ENCODE results near the gene DNM3. TPM values are rescaled to one million over a fixed set of nuclear protein-coding genes. Genes with fewer than 3 reads are reported as not detected.

The DNM3 gene
- total and polyA plus RNA-seq, 4 donors: 2.1 to 16.3 (median 5.6) TPM

DNA sequence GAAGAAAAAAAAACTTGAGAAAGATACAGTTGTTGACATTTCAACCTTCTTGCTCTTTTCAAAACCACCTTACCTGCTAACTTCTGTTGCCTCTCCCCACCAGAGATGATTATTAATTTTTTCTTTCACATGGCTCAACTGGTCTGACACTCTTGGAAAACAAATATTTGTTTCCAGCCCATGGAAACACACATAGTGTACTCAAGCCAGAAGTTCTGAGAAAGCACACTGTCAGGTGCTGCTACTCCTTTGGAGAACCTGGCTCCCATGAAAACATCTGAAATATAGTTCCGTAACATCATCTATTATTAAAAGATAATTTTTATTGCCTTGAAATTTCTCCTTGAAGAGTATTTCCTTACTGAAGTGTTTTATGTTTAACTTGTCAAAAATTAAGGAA is 434.2 kb downstream of the DNM3 start:
- TF ChIP-seq, protein P1, sequence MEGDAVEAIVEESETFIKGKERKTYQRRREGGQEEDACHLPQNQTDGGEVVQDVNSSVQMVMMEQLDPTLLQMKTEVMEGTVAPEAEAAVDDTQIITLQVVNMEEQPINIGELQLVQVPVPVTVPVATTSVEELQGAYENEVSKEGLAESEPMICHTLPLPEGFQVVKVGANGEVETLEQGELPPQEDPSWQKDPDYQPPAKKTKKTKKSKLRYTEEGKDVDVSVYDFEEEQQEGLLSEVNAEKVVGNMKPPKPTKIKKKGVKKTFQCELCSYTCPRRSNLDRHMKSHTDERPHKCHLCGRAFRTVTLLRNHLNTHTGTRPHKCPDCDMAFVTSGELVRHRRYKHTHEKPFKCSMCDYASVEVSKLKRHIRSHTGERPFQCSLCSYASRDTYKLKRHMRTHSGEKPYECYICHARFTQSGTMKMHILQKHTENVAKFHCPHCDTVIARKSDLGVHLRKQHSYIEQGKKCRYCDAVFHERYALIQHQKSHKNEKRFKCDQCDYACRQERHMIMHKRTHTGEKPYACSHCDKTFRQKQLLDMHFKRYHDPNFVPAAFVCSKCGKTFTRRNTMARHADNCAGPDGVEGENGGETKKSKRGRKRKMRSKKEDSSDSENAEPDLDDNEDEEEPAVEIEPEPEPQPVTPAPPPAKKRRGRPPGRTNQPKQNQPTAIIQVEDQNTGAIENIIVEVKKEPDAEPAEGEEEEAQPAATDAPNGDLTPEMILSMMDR (IDR thresholded peaks at IDR 0.05; ENCODE audit: control extremely low read depth, extremely low read depth): no peak
- ATAC-seq (ENCODE audit: insufficient read depth, low FRiP score): no peak
- 80 to 90% methylated on average over 1 of the region's 1 CpG for WGBS, 2 donors

DNA sequence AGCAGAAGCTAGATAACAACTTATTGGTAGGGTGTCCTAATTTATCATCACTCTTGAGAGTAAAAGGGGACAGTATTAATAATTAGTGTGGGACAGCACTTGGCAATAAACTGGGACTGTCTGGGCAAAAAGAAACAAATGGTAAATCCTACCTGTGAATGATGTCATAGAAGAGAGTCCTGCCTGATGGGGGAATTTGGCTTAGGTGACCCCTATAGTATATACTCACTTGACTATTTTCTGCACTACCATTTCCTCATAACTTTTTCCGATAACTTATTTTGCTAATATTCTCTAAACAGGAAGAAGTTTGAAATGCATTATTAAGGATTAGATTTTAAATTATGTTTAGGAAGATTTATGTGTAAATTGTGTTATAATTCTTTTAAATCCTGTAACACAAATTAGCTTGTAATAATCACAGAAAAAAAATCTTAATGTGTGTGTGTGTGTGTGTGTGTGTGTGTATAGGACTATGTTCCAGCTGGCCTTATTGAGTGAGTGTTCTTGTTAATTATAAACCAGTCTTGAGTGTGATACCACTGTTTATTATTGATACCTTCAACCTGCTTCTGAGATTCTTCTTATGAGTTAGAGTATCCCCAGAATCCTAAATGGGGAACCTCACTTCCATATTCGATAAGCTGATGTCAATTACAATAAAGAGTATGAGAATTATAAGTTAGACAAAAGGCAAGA is 435.0 kb downstream of the DNM3 start:
- peaks cover 0 to 9% (median 6%) of the 10 kb centered on the region in 5 donors for H3K4me1 ChIP-seq (ENCODE audit: control insufficient read depth in 5 of 5, insufficient read depth in 5 of 5, low read length in 5 of 5)
- H3K27me3 ChIP-seq (ENCODE audit: control insufficient read depth in 3 of 3, insufficient read depth in 3 of 3, low read length in 2 of 3): no peaks in the 10 kb centered on the region
- TF ChIP-seq, protein P1 (IDR thresholded peaks at IDR 0.05; ENCODE audit: control extremely low read depth, extremely low read depth): no peak
- no peaks in the 10 kb centered on the region for H3K9me3 ChIP-seq (ENCODE audit: control insufficient read depth in 4 of 4, insufficient read depth in 3 of 4, low read length in 3 of 4)
- H3K4me3 ChIP-seq: no peak overlapping the region
- WGBS, 2 donors: 42 to 46% methylated on average over 2 of the region's 2 CpGs
- no peak for DNase-seq
- ATAC-seq (ENCODE audit: insufficient read depth, low FRiP score): no peak
- H3K9ac ChIP-seq (ENCODE audit: insufficient read depth in 1 of 2, low read length in 2 of 2): no peak overlapping the region
- no peak overlapping the region for H3K27ac ChIP-seq (ENCODE audit: low read depth in 1 of 2, low read length in 1 of 2)
- no peaks in the 10 kb centered on the region for H3K36me3 ChIP-seq (ENCODE audit: control insufficient read depth in 4 of 4, insufficient read depth in 4 of 4, low read length in 4 of 4)

More for the DNA sequence above, 434.2 kb downstream of the DNM3 start:
- no peak overlapping the region for H3K9ac ChIP-seq (ENCODE audit: insufficient read depth in 1 of 2, low read length in 2 of 2)
- H3K4me3 ChIP-seq: no peak overlapping the region
- H3K9me3 ChIP-seq (ENCODE audit: control insufficient read depth in 4 of 4, insufficient read depth in 3 of 4, low read length in 3 of 4): no peaks in the 10 kb centered on the region
- H3K4me1 ChIP-seq (ENCODE audit: control insufficient read depth in 5 of 5, insufficient read depth in 5 of 5, low read length in 5 of 5): peaks cover under 1 to 14% (median 7%) of the 10 kb centered on the region in 5 donors
- no peaks in the 10 kb centered on the region for H3K36me3 ChIP-seq (ENCODE audit: control insufficient read depth in 4 of 4, insufficient read depth in 4 of 4, low read length in 4 of 4)
- no peak overlapping the region for H3K27ac ChIP-seq (ENCODE audit: low read depth in 1 of 2, low read length in 1 of 2)
- no peaks in the 10 kb centered on the region for H3K27me3 ChIP-seq (ENCODE audit: control insufficient read depth in 3 of 3, insufficient read depth in 3 of 3, low read length in 2 of 3)
- DNase-seq: no peak

DNA sequence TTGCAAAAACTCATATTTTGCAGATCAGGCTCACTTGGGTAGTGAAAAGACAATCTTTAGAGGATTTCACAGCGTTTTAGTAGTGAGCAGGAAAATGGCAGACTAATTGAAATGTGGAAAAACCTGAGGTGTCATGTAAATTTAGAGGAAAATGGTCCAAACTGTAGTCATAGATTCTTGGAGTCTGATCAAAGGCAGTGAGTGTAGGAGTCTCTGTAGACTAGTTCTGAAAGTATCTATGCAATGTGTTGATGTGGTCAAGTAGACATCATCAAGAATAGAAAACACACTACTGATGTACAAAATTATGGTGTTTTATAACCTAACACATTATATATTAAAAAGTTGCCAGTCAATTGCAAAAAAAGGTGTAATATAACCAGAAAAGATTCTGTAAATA is 436.0 kb downstream of the DNM3 start:
- Histone ChIP-seq H3K27me3 (ENCODE audit: control insufficient read depth in 3 of 3, insufficient read depth in 3 of 3, low read length in 2 of 3) (no peaks in the 10 kb centered on the region), H3K36me3 (ENCODE audit: control insufficient read depth in 4 of 4, insufficient read depth in 4 of 4, low read length in 4 of 4) (no peaks in the 10 kb centered on the region), H3K9me3 (ENCODE audit: control insufficient read depth in 4 of 4, insufficient read depth in 3 of 4, low read length in 3 of 4) (no peaks in the 10 kb centered on the region), H3K27ac (ENCODE audit: low read depth in 1 of 2, low read length in 1 of 2) (no peak overlapping the region), H3K4me1 (ENCODE audit: control insufficient read depth in 5 of 5, insufficient read depth in 5 of 5, low read length in 5 of 5) (peaks cover 0 to 9% (median 6%) of the 10 kb centered on the region in 5 donors), H3K9ac (ENCODE audit: insufficient read depth in 1 of 2, low read length in 2 of 2) (no peak overlapping the region), H3K4me3 (no peak overlapping the region)
- DNase-seq (peak in 1 of 3 donors; percentile 32), ATAC-seq (ENCODE audit: insufficient read depth, low FRiP score) (no peak)
- WGBS, 2 donors: 84 to 86% methylated on average over 1 of the region's 1 CpG
- TF ChIP-seq, protein P1 (IDR thresholded peaks at IDR 0.05; ENCODE audit: control extremely low read depth, extremely low read depth): no peak

Data from lung (tissue), 12 donors.